ENCODE results near the gene TARS2. TPM values are rescaled to one million over a fixed set of nuclear protein-coding genes. Genes with fewer than 3 reads are reported as not detected.

The TARS2 gene
- total and polyA plus RNA-seq, 2 of the 13 experiments (the other 11 are each of a cell fraction or from before 2014, with no cell fraction given), result 21.3 to 22.8 TPM

- peak; percentile 35; the same call in 1 of the 2 replicates for TF ChIP-seq ZBTB10 (CRISPR knock-in tag; IDR thresholded peaks at IDR 0.05; ENCODE audit: borderline replicate concordance)
- TF ChIP-seq MLX (CRISPR knock-in tag; IDR thresholded peaks at IDR 0.05), result no peak
- peak; percentile 19; the same call in 1 of the 2 replicates for TF ChIP-seq NKX3-1 (CRISPR knock-in tag; IDR thresholded peaks at IDR 0.05)
- TF ChIP-seq MIER2 (CRISPR knock-in tag; IDR thresholded peaks at IDR 0.05), result no peak
- no peak for TF ChIP-seq CSRNP2 (CRISPR knock-in tag; conservative IDR thresholded peaks at IDR 0.05; ENCODE audit: low read depth)
- TF ChIP-seq TAF1 (CRISPR knock-in tag; IDR thresholded peaks at IDR 0.05), result no peak
- TF ChIP-seq ZNF407 (CRISPR knock-in tag; IDR thresholded peaks at IDR 0.05; ENCODE audit: not compliant biosample characterization), result no peak
- TF ChIP-seq ZNF30 (CRISPR knock-in tag; IDR thresholded peaks at IDR 0.05), result no peak
- TF ChIP-seq ZNF761 (CRISPR knock-in tag; conservative IDR thresholded peaks at IDR 0.05), result no peak
- TF ChIP-seq HIVEP1 (CRISPR knock-in tag; IDR thresholded peaks at IDR 0.05), result no peak
- TF ChIP-seq ZNF136 (CRISPR knock-in tag; IDR thresholded peaks at IDR 0.05; ENCODE audit: low read depth), result no peak
- peak; percentile 43; the same call in 1 of the 2 replicates for TF ChIP-seq DRAP1 (CRISPR knock-in tag; IDR thresholded peaks at IDR 0.05)
- no peak for TF ChIP-seq TCF12 (IDR thresholded peaks at IDR 0.05)
- TF ChIP-seq TCF12 (CRISPR knock-in tag; IDR thresholded peaks at IDR 0.05), result no peak
- 0 out of 2 replicates have a peak, but pooled peaks have one; percentile 11 for TF ChIP-seq CREM (IDR thresholded peaks at IDR 0.05)
- no peak for TF ChIP-seq CREM (CRISPR knock-in tag; IDR thresholded peaks at IDR 0.05)
- no peak for TF ChIP-seq HNRNPH1 (optimal IDR thresholded peaks at IDR 0.05; ENCODE audit: low read depth, low read length)
Measured at GRCh38 chr1:150516050-150516591, 28.9 kb downstream of the TARS2 start (continued).
